Pancreas (tissue), 10 donors: Measurements from ENCODE around the gene WLS. TPM values are rescaled to one million over a fixed set of nuclear protein-coding genes. Genes with fewer than 3 reads are reported as not detected.

ENCODE experiments used
- ATAC-seq, 4 donors: fragments of 200-7000 bp; cut with Tn5 transposase; one replicate each; pipeline versions ENCODE4 v1.8.0 to v1.9.1; 2020; ENCODE audit warnings: mild to moderate bottlenecking in 4 of 4, moderate library complexity in 4 of 4
- DNase-seq, 6 donors: peaks; one replicate each; pipeline ENCODE4 v3.0.0-alpha.2; 2020
- FAIRE-seq: peaks from 2 replicates; lab custom pipeline; 2012; peaks lifted over from hg19 to GRCh38; lab: Jason Lieb, UNC
- H3K27ac ChIP-seq, 4 donors: fragments of 200-600 bp; sonication (generic); 1 replicate in 3 of 4; 2 replicates in 1 of 4; pipeline versions ENCODE4 v1.5.0 to v1.8.0; 2020
- H3K27me3 ChIP-seq, 4 donors: fragments of 200-600 bp; one replicate each; pipeline ENCODE4 v1.8.0; 2021
- H3K36me3 ChIP-seq, 3 donors: fragments of 200-600 bp; sonication (generic) in 1 of 3; one replicate each; pipeline versions ENCODE4 v1.5.0 to v1.8.0; 2020 to 2021
- H3K4me1 ChIP-seq, 3 donors: fragments of 200-600 bp; one replicate each; pipeline ENCODE4 v1.8.0; 2021
- H3K4me3 ChIP-seq, 4 donors: fragments of 200-600 bp; sonication (generic) in 2 of 4; one replicate each; pipeline versions ENCODE4 v1.5.0 to v1.8.0; 2020 to 2021
- H3K9me3 ChIP-seq, 4 donors: fragments of 200-600 bp; one replicate each; pipeline ENCODE4 v1.8.0; 2021
- CTCF ChIP-seq, 4 donors: fragments of 200-600 bp; sonication (generic) in 3 of 4; IDR thresholded peaks; one replicate each; pipeline versions ENCODE4 v1.5.0 to v1.8.0; 2021; ENCODE audit warnings: antibody characterized with exemption in 4 of 4
- WGBS, 2 donors: extraction: QIAGEN DNeasy Blood & Tissue Kit; methylation state at CpG; one replicate each; pipeline ENCODE4 v1.1.7; 2013; 5-methylcytosine and 5-hydroxymethylcytosine counted together
- intact Hi-C, 3 donors: fragments of 100-400 bp; cut with DNase I; formaldehyde crosslinking; loops; one replicate each; pipeline versions ENCODE4 v1.11.1 to v1.14.2; 2022
- polyA plus RNA-seq, 2 donors: library from polyadenylated mRNA; stranded (reverse); fragments of 200-250 nt; gene quantifications; one replicate each; pipeline ENCODE4 v1.2.3, GENCODE V29; 2013
- total RNA-seq, 6 donors: library from RNA; stranded (reverse); fragmentation: NEBNext Ultra II Directional in 4 of 6; extraction: Animal tissue kit (Norgen Biotek cat#: 25700) in 4 of 6; gene quantifications; one replicate each; pipeline versions ENCODE4 v1.2.1 to v1.2.4, GENCODE V29; 2021 to 2023
- donor health status: healthy with polysubstance abuse.
- donor health status: DM: no; HTN: no; CAD: no; lungs with moderate emphysema.
- donor health status: DM: no; HTN: no; CAD: no.
- donor health status: control.
- donor health status: control.
- donor health status: Bipolar disorder and iron deficiency.
- donor health status: DM: yes; HTN: yes; CAD: no.
- donor health status: DM: no; HTN: no; CAD: no.
- donor health status: DM: no; HTN: no; CAD: no.
- donor health status: DM: yes; HTN: yes; CAD: no.

Gene WLS
- total and polyA plus RNA-seq, 8 donors: 32.5 to 121 (median 68.8) TPM

GRCh38 chr1:68141071-68142021 is 91.0 kb downstream of the WLS start:
- no peak for DNase-seq
- H3K27me3 ChIP-seq: no peaks in the 10 kb centered on the region
- ATAC-seq: peak; percentile 2 to 47 (median 19)
- intact Hi-C loops: no loop called here
- WGBS, 2 donors: 63 to 65% methylated on average over 15 of the region's 15 CpGs
- H3K4me1 ChIP-seq: peaks cover 23 to 37% (median 34%) of the 10 kb centered on the region in 3 donors
- H3K27ac ChIP-seq: peak overlapping the region; percentile 31 to 85 (median 64)
- FAIRE-seq: no peak
- H3K9me3 ChIP-seq: no peaks in the 10 kb centered on the region
- no peak for TF ChIP-seq CTCF (IDR thresholded peaks at IDR 0.05)
- peaks cover 0 to 19% (median 0%) of the 10 kb centered on the region in 3 donors for H3K36me3 ChIP-seq
- H3K4me3 ChIP-seq: no peak overlapping the region

- Histone ChIP-seq H3K27ac (peak overlapping the region; percentile 31 to 85 (median 64)), H3K36me3 (peaks cover 0 to 19% (median 0%) of the 10 kb centered on the region in 3 donors), H3K4me1 (peaks cover 16 to 32% (median 27%) of the 10 kb centered on the region in 3 donors), H3K27me3 (no peaks in the 10 kb centered on the region), H3K4me3 (no peak overlapping the region), H3K9me3 (no peaks in the 10 kb centered on the region)
- intact Hi-C loops: no loop called here
- DNase-seq (no peak), FAIRE-seq (no peak), ATAC-seq (no peak)
- WGBS, 2 donors: 68 to 73% methylated on average over 4 of the region's 4 CpGs
- no peak for TF ChIP-seq CTCF (IDR thresholded peaks at IDR 0.05)
Measured at GRCh38 chr1:68140536-68140935, 91.8 kb downstream of the WLS start.

GRCh38 chr1:68136187-68136586 is 96.1 kb downstream of the WLS start:
- no peak for TF ChIP-seq CTCF (IDR thresholded peaks at IDR 0.05)
- H3K27me3 ChIP-seq: no peaks in the 10 kb centered on the region
- WGBS, 2 donors: 96 to 98% methylated on average over 2 of the region's 2 CpGs
- no peak overlapping the region for H3K4me3 ChIP-seq
- ATAC-seq: no peak
- no peak for DNase-seq
- no peaks in the 10 kb centered on the region for H3K4me1 ChIP-seq
- no peaks in the 10 kb centered on the region for H3K9me3 ChIP-seq
- FAIRE-seq: no peak
- intact Hi-C loops: loop anchor here in 1 of 3 donors (10.0 kb wide), 1 partner anchor 99 kb away; the partner anchor contains the start of gene WLS
- H3K36me3 ChIP-seq: peaks cover 0 to 15% (median 0%) of the 10 kb centered on the region in 3 donors
- H3K27ac ChIP-seq: no peak overlapping the region

GRCh38 chr1:68132426-68133130 is 99.7 kb downstream of the WLS start:
- intact Hi-C loops: loop anchor here in 1 of 3 donors (10.0 kb wide), 1 partner anchor 102 kb away; the partner anchor contains the start of gene WLS
- H3K36me3 ChIP-seq: peaks cover 0 to 33% (median 0%) of the 10 kb centered on the region in 3 donors
- ATAC-seq (no peak), DNase-seq (no peak), FAIRE-seq (no peak)
- whole genome bisulfite sequencing, 2 donors: 95 to 98% methylated on average over 8 of the region's 8 CpGs
- H3K27me3 ChIP-seq: no peaks in the 10 kb centered on the region
- TF ChIP-seq CTCF (IDR thresholded peaks at IDR 0.05): no peak
- no peaks in the 10 kb centered on the region for H3K9me3 ChIP-seq
- no peaks in the 10 kb centered on the region for H3K4me1 ChIP-seq
- no peak overlapping the region for H3K4me3 ChIP-seq
- H3K27ac ChIP-seq: no peak overlapping the region
